ENCODE results near the gene ETV3.

Gene ETV3

GRCh38 chr1:157092831-157093230 is 45.4 kb downstream of the ETV3 start:
- DNase-seq, result no peak

GRCh38 chr1:157091668-157092273 is 46.4 kb downstream of the ETV3 start:
- no peak for DNase-seq

DNA sequence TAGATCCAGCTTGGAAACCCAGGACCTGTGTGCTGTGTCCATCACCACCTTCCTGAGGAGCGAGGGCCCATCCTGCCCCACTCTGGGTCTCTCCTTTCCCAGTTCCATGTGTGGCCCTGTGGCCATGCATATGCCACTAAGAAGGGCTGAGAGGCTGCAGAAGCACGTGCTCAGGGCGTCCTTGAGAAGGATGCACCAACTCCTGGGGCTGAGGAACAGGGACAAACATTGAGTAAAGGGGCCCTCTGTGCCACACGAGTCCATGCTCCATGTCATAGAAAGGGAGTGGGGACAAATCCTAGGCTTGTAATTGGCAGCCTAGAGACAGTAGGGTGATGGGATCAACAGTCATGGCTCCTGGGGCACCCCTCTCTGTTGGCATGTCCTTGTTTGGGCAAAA is 47.0 kb downstream of the ETV3 start:
- no peak for DNase-seq

DNA sequence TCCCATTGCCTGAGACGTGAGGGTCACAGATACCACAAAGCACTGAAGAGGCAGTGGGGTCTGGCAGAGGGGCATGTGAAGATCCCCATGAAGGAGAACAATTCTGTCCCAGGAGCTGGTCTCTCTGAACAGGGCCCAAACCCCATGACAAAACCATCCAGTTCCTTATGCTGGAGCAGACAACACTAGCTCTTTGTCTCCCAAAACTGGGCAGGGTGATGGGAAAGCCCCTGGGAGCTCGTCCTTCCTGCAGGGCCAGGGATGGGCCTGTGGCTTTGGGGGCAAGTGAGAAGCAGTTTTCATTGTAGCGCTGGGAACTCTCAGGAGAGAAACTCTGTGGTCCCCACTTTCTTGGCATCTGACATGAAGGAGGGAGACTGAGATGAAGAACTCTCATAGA is 47.4 kb downstream of the ETV3 start:
- DNase-seq, result no peak

DNA sequence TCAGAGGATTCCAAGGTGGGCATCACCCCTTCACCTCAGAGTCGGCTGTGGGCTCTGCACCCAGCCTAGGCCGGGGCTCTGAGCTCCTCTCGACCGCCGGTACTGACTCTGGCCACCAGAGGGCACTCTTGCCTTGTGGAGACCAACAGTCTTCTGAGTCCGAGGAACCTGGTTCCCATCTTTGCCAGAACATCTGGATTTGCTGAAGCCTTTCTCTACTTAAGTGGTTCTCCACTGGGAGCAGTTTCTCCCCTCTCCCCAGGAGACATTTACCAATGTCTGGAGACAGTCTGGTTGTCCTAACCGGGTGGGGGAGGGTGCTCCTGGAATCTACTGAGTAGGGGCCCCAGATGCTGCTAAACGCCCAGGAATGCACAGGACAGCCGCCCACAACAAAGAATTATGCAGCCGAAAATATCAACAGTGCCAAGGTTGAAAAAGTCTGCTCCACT is 48.0 kb downstream of the ETV3 start:
- peak; percentile 70 for DNase-seq

DNA sequence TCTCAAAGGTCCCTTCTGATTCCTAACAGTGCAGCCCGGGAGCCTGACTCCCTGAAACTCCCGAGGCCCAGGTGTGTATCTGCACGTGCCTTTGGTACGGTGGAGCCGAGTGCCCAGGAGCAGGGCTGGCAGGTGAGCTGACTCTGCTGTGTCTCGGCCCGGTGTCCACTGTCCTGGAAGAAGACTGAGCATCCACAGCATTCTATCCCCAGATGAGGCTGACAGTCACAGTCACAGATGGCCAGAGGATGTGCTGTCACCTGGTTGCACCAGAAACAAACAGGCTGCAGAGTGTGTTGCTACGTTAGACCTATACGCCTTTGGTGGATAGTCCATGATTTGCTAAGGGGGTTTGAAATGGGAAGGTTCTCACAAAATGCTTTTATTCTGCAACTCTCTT is 48.4 kb downstream of the ETV3 start:
- no peak for DNase-seq

DNA sequence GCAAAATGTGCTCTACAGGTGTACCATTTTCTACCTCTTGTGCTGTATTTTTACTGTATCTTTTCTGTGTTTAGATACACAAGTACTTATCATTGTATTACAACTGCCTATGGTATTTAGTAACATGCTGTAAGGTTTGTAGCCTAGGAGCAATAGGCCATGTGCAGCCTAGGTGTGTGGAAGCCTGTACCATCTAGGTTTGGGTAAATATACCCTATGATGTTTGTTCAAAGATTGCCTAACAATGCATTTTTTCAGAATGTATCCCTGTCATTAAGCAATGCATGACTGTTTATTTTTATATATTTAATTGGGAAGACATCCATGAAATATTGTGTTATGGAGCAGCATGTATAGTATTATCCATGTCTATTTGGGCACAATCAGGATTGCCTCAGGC is 49.6 kb downstream of the ETV3 start:
- DNase-seq, result no peak

DNA sequence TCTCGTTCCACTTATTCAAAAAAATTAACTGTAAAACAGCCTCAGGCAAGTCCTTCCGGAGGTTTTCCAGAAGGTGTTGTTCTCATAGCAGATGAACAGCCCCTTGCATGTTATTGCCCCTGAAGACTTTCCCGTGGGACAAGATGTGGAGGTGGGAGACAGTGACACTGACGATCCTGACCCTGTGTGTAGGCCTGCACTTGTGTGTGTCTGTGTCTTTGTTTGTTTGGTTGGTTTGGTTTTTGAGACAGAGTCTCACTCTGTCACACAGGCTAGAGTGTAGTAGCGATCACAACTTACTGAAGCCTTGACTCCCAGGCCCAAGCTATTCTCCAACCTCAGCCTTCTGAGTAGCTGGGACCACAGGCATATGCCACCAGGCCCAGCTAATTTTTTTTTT is 51.2 kb downstream of the ETV3 start:
- DNase-seq, result no peak

- no peak for DNase-seq
These were observed 51.9 kb downstream of the ETV3 start for GRCh38 chr1:157086299-157086698.

DNA sequence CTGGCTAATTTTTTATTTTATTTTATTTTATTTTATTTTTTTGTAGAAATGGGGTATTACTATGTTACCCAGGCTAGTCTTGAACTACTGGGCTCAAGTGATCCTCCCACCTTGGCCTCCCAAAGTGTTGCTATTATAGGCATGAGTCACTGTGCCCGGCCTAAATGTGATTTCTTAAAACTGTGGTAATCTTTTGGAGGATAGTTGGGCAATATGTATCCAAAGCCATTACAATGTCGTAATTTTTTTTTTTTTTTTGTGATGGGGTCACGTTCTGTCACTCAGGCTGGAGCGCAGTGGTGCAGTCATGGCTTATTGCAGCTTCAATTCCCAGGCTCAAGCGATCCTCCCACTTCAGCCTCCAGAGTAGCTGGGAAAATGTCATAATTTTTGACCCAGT is 52.8 kb downstream of the ETV3 start:
- no peak for DNase-seq

DNA sequence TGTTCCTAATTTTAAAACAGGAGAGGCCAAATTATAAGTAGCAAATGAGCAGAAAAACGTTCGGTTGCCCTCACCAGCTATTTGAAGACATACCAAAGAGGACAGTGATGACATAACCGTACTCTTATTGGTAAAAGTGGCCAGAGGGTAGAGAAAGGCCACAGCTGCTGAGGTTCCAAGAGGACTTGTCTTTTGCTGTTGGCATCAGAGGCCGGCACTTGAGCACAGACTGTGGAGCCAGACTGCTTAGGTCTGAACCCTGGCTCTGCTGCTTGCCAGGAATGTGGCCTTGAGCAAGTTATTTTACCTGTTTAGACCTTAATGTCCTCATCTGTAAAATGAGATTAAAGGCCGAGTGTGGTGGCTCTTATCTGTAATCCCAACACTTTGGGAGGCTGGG is 53.5 kb downstream of the ETV3 start:
- no peak for DNase-seq

DNA sequence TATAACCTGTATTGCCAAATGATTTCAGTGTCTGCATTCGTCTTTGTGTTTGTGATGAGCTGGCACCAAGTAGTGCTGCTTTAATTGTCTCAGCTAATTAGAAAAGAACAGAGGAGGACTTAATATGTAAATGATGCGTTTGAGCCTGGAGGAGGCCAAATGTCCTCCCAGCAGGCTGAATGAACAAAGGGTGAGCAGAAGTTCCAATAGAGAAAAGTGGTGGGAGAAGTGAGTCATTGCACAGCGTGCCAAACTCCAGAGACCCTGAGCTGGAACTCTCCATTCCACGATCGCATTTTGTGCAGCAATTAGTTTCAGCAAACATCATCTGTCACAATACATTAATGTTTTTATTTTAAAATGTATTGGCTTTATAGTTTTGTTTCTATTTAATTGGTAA is 56.5 kb downstream of the ETV3 start:
- no peak for DNase-seq

GRCh38 chr1:157080714-157081113 is 57.5 kb downstream of the ETV3 start:
- DNase-seq, result no peak

GRCh38 chr1:157077394-157077793 is 60.8 kb downstream of the ETV3 start:
- no peak for DNase-seq

- DNase-seq, result peak; percentile 46
These were observed 64.1 kb downstream of the ETV3 start for GRCh38 chr1:157073944-157074685.

Data from right kidney (tissue), 1 donor.